ENCODE data around the gene ZNF324. TPM values are rescaled to one million over a fixed set of nuclear protein-coding genes. Genes with fewer than 3 reads are reported as not detected.

The ZNF324 gene
- total and polyA plus RNA-seq, 3 experiments from 2014 or later: 13.9 to 21.0 (median 19.8) TPM

- H3K4me3 ChIP-seq (ENCODE audit: low read length): no peak overlapping the region
- H3K27me3 Mint-ChIP-seq: no peaks in the 10 kb centered on the region
- H3K9me3 ChIP-seq (ENCODE audit: low read length): no peaks in the 10 kb centered on the region
- peaks cover 11% of the 10 kb centered on the region for H3K4me1 ChIP-seq (ENCODE audit: insufficient read depth, low read length)
- H3K27ac Mint-ChIP-seq: peak overlapping the region in 1 of 8 donors; percentile 72
- no peak overlapping the region for H3K27ac ChIP-seq (ENCODE audit: low read depth, low read length)
- H3K36me3 ChIP-seq (ENCODE audit: insufficient read depth, low read length): no peaks in the 10 kb centered on the region
- DNase-seq: no peak
- POLR2A ChIA-PET: no interaction called here
- no peak overlapping the region for H3K4me3 Mint-ChIP-seq
- no peaks in the 10 kb centered on the region for H3K27me3 ChIP-seq (ENCODE audit: insufficient read depth, low read length, poor library complexity, severe bottlenecking)
- H3K9me3 Mint-ChIP-seq: peaks cover 4 to 14% (median 14%) of the 10 kb centered on the region in 5 donors
- peaks cover 0 to 4% (median 4%) of the 10 kb centered on the region in 3 donors for H3K36me3 Mint-ChIP-seq
- CTCF ChIA-PET: interaction anchor here (0.9 kb wide), 1 partner anchor 10 kb away, joined by 3 read pairs; no protein-coding TSS in a partner anchor
- H3K4me1 Mint-ChIP-seq: peaks cover 8 to 18% (median 9%) of the 10 kb centered on the region in 3 donors
These were observed 43.4 kb downstream of the ZNF324 start for GRCh38 chr19:58510084-58510862.

DNA sequence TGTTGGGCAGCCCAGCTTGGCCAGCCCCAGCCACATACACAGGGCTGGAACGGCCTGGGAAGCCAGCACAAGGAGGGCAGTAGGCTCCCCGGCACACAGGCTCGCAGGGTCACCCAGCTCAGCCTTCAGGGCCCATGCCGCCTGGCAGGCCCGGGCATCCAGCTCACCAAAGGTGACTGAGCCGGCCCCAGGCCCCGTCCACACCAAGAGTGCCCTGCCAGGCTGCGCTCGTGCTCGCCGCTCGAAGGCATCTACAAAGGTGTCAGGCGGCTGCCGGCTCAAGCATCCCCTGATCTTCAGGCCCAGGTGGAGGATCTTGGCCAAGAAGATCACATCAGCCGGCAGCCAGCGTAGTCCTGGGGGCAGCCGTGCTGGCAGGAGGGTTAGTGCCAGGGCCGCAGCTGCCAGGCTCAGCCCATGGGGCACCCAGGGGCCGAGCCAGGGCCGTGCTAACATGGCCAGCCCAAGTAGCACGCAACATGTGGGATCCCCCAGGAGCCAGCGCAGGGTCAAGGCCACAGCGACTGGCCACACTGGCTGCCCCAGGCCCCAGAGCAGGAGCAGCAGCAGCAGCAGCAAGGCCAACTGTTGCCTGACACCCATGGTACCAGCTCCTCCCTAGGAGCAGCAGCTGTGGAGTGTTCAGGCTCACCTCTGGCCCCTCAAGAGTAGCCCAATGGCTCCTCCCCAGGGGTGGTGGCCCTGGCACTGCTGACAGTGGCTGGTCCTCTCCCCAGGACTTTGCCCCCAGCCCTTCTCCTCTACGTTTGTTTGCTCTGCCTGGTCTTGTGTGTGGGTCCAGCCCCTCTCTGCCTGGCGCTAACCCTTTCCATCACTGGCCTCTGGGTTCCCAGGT is 44.7 kb downstream of the ZNF324 start, which contains the start of gene SLC27A5:
Gene SLC27A5 (minus strand): TSS at position 640 of the 856 bp plus-strand sequence. CDS start 37 bp downstream, at position 603.
- H3K27ac ChIP-seq (ENCODE audit: low read depth, low read length): no peak within 1 kb of the TSS
- no peaks in the 10 kb centered on the region for H3K9me3 ChIP-seq (ENCODE audit: low read length)
- H3K4me1 ChIP-seq (ENCODE audit: insufficient read depth, low read length): peaks cover 11% of the 10 kb centered on the region
- Mint-ChIP-seq H3K4me3 (no peak within 1 kb of the TSS), H3K9me3 (peaks cover 4 to 12% (median 10%) of the 10 kb centered on the region in 5 donors), H3K36me3 (peaks cover 4 to 15% (median 4%) of the 10 kb centered on the region in 3 donors), H3K4me1 (peaks cover 13 to 25% (median 15%) of the 10 kb centered on the region in 3 donors), H3K27ac (peak within 1 kb of the TSS in 2 of 8 donors; percentile 47 to 84), H3K27me3 (peaks cover 0 to 1% of the 10 kb centered on the region in 2 donors)
- no peak within 1 kb of the TSS for H3K4me3 ChIP-seq (ENCODE audit: low read length)
- no peak for DNase-seq
- ChIA-PET CTCF (no interaction called here), POLR2A (no interaction called here)
- H3K27me3 ChIP-seq (ENCODE audit: insufficient read depth, low read length, poor library complexity, severe bottlenecking): no peaks in the 10 kb centered on the region
- peaks cover 6% of the 10 kb centered on the region for H3K36me3 ChIP-seq (ENCODE audit: insufficient read depth, low read length)

- H3K4me3 ChIP-seq (ENCODE audit: low read length): no peak overlapping the region
- peaks cover 6% of the 10 kb centered on the region for H3K36me3 ChIP-seq (ENCODE audit: insufficient read depth, low read length)
- no peaks in the 10 kb centered on the region for H3K9me3 ChIP-seq (ENCODE audit: low read length)
- Mint-ChIP-seq H3K27ac (peak overlapping the region in 4 of 8 donors; percentile 29 to 84 (median 73)), H3K9me3 (no peaks in the 10 kb centered on the region), H3K4me1 (peaks cover 19 to 36% (median 20%) of the 10 kb centered on the region in 3 donors), H3K36me3 (peaks cover 0 to 22% (median 4%) of the 10 kb centered on the region in 3 donors), H3K27me3 (peaks cover 0 to 1% of the 10 kb centered on the region in 2 donors), H3K4me3 (peak overlapping the region in 2 of 7 donors; percentile 20 to 68)
- ChIA-PET CTCF (interaction anchor here (0.9 to 3.6 kb wide), 8 partner anchors 13 to 67 kb away, joined by 3 to 61 read pairs (median 10); partner anchors contain the start of genes CHMP2A, MZF1 and TRIM28), POLR2A (interaction anchor here (0.5 to 1.8 kb wide), 3 partner anchors 42 to 153 kb away, joined by 6 to 7 read pairs (median 7); partner anchors contain the start of gene CHMP2A)
- H3K27ac ChIP-seq (ENCODE audit: low read depth, low read length): peak overlapping the region; percentile 27
- DNase-seq: no peak
- H3K4me1 ChIP-seq (ENCODE audit: insufficient read depth, low read length): peaks cover 15% of the 10 kb centered on the region
- no peaks in the 10 kb centered on the region for H3K27me3 ChIP-seq (ENCODE audit: insufficient read depth, low read length, poor library complexity, severe bottlenecking)
These were observed 46.4 kb downstream of the ZNF324 start for GRCh38 chr19:58513213-58513693.

DNA sequence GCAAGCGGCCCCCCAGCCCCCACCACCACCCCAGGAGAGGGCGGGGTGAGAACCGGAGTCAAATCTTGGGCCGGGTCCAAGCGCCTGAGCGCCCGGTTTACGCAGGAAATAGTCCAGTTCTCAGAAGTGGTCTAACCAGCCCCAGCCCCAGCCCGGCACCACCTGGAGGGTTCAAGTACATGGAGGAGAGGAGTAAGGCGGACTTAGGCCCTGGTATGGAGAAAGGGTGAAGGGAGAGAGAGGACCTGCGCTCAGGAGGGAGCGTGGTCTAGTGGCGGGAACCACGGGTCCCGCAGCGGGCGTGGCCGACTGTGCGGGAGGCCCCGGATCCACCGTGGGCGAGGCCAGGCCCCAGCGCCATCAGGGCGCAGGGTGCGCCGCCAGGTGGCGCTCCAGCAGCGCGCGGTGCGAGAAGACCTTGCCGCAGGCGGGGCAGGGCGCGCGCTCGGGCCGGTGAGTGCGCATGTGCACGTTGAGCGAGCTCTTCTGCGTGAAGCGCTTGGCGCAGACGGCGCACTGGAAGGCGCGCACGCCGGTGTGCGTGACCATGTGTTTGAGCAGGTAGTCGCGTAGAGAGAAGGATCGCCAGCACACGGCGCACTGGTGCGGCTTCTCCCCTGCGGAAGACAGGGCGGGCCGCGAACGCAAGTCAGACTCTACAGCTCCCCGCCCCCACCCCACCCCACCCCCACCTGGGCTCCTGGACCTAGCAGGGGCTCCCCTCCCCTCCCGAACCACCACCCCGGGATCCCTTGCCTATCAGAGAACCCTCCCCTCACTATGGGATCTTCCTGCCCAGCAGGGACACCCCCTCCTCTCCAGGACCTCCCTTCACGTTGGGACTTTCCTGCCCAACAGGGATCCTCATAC is 47.0 kb downstream of the ZNF324 start:
- Histone ChIP-seq H3K27me3 (ENCODE audit: insufficient read depth, low read length, poor library complexity, severe bottlenecking) (no peaks in the 10 kb centered on the region), H3K9me3 (ENCODE audit: low read length) (no peaks in the 10 kb centered on the region), H3K4me1 (ENCODE audit: insufficient read depth, low read length) (peaks cover 22% of the 10 kb centered on the region), H3K27ac (ENCODE audit: low read depth, low read length) (peak overlapping the region; percentile 33), H3K4me3 (ENCODE audit: low read length) (peak overlapping the region; percentile 53), H3K36me3 (ENCODE audit: insufficient read depth, low read length) (peaks cover 6% of the 10 kb centered on the region)
- peaks cover 25 to 43% (median 27%) of the 10 kb centered on the region in 3 donors for H3K4me1 Mint-ChIP-seq
- CTCF ChIA-PET: interaction anchor here (0.7 to 3.6 kb wide), 19 partner anchors 13 to 207 kb away, joined by 3 to 61 read pairs (median 5); partner anchors contain the start of genes CHMP2A, MZF1, TRIM28 and ZNF497
- H3K4me3 Mint-ChIP-seq: peak overlapping the region; percentile 76 to 92 (median 83)
- peak overlapping the region; percentile 43 to 96 (median 85) for H3K27ac Mint-ChIP-seq
- H3K27me3 Mint-ChIP-seq: peaks cover 0 to 1% of the 10 kb centered on the region in 2 donors
- H3K9me3 Mint-ChIP-seq: no peaks in the 10 kb centered on the region
- DNase-seq: peak; percentile 91 to 95 (median 94)
- POLR2A ChIA-PET: interaction anchor here (0.5 to 1.8 kb wide), 4 partner anchors 41 to 154 kb away, joined by 4 to 7 read pairs (median 6); partner anchors contain the start of gene CHMP2A
- H3K36me3 Mint-ChIP-seq: peaks cover 0 to 22% (median 4%) of the 10 kb centered on the region in 3 donors

DNA sequence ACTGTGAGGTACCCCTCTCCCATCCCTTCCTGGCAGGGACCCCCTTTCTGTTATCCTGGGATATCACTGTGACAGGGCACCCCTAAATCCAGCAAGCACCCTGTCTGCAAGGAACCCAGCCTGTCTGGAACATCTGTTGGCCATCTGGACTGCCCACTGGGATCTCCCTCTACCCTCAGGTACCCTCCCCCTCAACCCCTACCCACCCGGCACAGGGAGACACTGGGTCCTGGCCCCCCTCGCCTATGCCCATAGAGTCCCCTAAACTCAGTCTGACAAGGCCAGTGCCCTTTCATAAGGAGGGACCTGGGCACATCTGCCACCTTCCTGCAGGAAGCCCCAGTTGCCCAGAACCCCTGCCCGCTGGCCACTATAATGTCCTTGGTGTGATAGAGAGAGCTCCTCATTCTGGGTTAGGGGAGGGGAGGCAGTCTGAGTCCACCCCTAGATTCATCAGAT is 47.7 kb downstream of the ZNF324 start:
- no peak for DNase-seq
- Mint-ChIP-seq H3K36me3 (peaks cover 0 to 27% (median 4%) of the 10 kb centered on the region in 3 donors), H3K4me1 (peaks cover 32 to 50% (median 34%) of the 10 kb centered on the region in 3 donors), H3K27me3 (peaks cover 0 to 2% of the 10 kb centered on the region in 2 donors), H3K4me3 (peak overlapping the region; percentile 59 to 87 (median 79)), H3K9me3 (no peaks in the 10 kb centered on the region), H3K27ac (peak overlapping the region; percentile 36 to 96 (median 83))
- Histone ChIP-seq H3K27me3 (ENCODE audit: insufficient read depth, low read length, poor library complexity, severe bottlenecking) (no peaks in the 10 kb centered on the region), H3K27ac (ENCODE audit: low read depth, low read length) (peak overlapping the region; percentile 33), H3K4me3 (ENCODE audit: low read length) (peak overlapping the region; percentile 53), H3K36me3 (ENCODE audit: insufficient read depth, low read length) (peaks cover 6% of the 10 kb centered on the region), H3K4me1 (ENCODE audit: insufficient read depth, low read length) (peaks cover 25% of the 10 kb centered on the region), H3K9me3 (ENCODE audit: low read length) (no peaks in the 10 kb centered on the region)
- CTCF ChIA-PET: interaction anchor here (0.7 to 3.6 kb wide), 19 partner anchors 13 to 208 kb away, joined by 3 to 61 read pairs (median 5); partner anchors contain the start of genes CHMP2A, MZF1, TRIM28 and ZNF497
- POLR2A ChIA-PET: interaction anchor here (1.1 to 1.8 kb wide), 3 partner anchors 40 to 61 kb away, joined by 4 to 7 read pairs (median 6); partner anchors contain the start of gene CHMP2A

GRCh38 chr19:58515259-58515658 is 48.4 kb downstream of the ZNF324 start:
- peaks cover 39 to 56% (median 40%) of the 10 kb centered on the region in 3 donors for H3K4me1 Mint-ChIP-seq
- CTCF ChIA-PET: interaction anchor here (1.8 to 3.6 kb wide), 3 partner anchors 15 to 65 kb away, joined by 12 to 61 read pairs (median 18); partner anchors contain the start of gene TRIM28
- H3K27me3 ChIP-seq (ENCODE audit: insufficient read depth, low read length, poor library complexity, severe bottlenecking): no peaks in the 10 kb centered on the region

More at GRCh38 chr19:58515259-58515658, 48.4 kb downstream of the ZNF324 start:
- POLR2A ChIA-PET: interaction anchor here (0.6 to 1.8 kb wide), 2 partner anchors 30 to 40 kb away, joined by 4 to 7 read pairs; partner anchors contain the start of gene CHMP2A
- Mint-ChIP-seq H3K36me3 (peaks cover 0 to 29% (median 4%) of the 10 kb centered on the region in 3 donors), H3K4me3 (peak overlapping the region in 4 of 7 donors; percentile 43 to 75 (median 52)), H3K9me3 (no peaks in the 10 kb centered on the region), H3K27me3 (peaks cover 0 to 3% of the 10 kb centered on the region in 2 donors), H3K27ac (peak overlapping the region in 5 of 8 donors; percentile 26 to 81 (median 73))
- no peaks in the 10 kb centered on the region for H3K9me3 ChIP-seq (ENCODE audit: low read length)
- H3K27ac ChIP-seq (ENCODE audit: low read depth, low read length): no peak overlapping the region
- peaks cover 6% of the 10 kb centered on the region for H3K36me3 ChIP-seq (ENCODE audit: insufficient read depth, low read length)
- no peak for DNase-seq
- H3K4me1 ChIP-seq (ENCODE audit: insufficient read depth, low read length): peaks cover 28% of the 10 kb centered on the region
- H3K4me3 ChIP-seq (ENCODE audit: low read length): no peak overlapping the region
